ENCODE data around the gene UBR2.
"Not testable (repeated sequence)": the region's sequence is repeated elsewhere in the genome, so short reads cannot be mapped to it uniquely, and the experiment has no call there.

The UBR2 gene

DNA sequence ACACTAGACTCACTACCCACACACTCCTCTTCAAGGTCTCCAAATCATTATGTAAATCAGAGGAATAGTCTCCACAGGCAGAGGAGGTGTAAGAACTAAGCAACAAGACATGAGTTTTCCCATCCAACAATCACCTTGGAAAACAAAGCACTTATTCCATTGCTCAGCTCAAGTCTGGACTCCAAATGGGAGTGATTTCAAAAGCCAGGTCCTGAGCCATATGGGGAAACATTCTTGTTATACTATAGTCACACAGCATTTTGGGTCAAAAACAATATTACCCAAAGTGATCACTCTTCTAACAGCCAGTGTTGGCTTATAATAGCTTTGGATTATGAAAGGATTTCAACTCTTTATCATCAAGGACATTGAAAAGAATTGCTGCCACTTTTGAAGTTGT lies 162.2 kb downstream of the UBR2 start:
- H3K9me3 ChIP-seq (ENCODE audit: control insufficient read depth, low read length), result no peaks in the 10 kb centered on the region
- no peaks in the 10 kb centered on the region for H3K36me3 ChIP-seq (ENCODE audit: control insufficient read depth, insufficient read depth, low read length)
- H3K27me3 ChIP-seq (ENCODE audit: control insufficient read depth, insufficient read depth, low read length), result no peaks in the 10 kb centered on the region
- H3K4me3 ChIP-seq (ENCODE audit: low read length), result no peak overlapping the region
- H3K9ac ChIP-seq (ENCODE audit: low read length), result peak overlapping the region; percentile 75
- peaks cover 9% of the 10 kb centered on the region for H3K4me1 ChIP-seq (ENCODE audit: control insufficient read depth, insufficient read depth, low read length)

DNA sequence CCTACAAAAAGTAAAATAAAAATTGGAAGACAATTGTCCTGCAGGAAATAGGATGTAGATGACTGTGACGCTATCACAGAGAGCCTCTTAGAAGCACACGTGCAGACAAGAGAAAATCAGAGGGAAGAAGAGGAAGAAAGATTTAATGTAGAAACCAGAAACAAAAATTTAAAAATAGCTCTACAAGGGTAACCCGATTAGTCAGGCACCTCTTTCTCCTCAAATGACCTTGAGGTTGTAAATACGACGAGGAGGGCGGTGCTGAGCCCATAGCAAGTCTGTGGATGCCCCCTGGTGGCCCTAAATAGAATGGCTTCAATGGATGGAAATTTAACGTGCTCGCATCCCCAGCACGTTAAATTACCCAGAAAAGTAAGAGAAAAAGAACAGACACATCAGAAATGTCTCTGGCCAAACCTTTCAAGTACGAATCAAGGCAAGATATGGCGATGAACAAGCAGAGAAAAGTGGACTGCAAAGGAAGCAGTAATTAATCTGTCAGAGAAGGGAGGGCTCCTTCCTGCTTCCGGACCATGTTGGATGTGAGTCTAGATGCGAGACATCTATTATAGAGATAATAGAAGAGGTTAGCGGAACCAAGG lies 162.8 kb downstream of the UBR2 start:
- Histone ChIP-seq H3K4me1 (ENCODE audit: control insufficient read depth, insufficient read depth, low read length) (peaks cover 9% of the 10 kb centered on the region), H3K27me3 (ENCODE audit: control insufficient read depth, insufficient read depth, low read length) (no peaks in the 10 kb centered on the region)

DNA sequence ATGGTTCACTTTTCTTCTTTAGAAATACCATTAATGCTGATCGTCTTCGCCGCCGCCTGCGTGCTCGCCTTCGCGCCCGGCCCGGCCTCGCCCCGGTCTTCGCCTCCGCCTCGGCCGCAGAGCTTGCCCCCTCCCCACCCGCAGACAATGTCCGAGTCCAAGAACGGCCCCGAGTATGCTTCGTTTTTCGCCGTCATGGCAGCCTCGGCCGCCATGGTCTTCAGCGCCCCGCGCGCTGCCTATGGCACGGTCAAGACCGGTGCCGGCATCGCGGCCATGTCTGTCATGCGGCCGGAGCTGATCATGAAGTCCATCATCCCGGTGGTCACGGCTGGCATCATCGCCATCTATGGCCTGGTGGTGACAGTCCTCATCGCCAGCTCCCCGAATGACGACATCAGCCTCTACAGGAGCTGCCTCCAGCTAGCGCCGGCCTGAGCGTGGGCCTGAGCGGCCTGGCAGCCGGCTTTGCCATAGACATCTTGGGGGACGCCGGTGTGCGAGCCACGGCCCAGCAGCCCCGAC lies 163.3 kb downstream of the UBR2 start:
- Histone ChIP-seq H3K9me3 (ENCODE audit: control insufficient read depth, low read length) (no peaks in the 10 kb centered on the region), H3K4me3 (ENCODE audit: low read length) (peak overlapping the region; percentile 72), H3K9ac (ENCODE audit: low read length) (peak overlapping the region; percentile 75), H3K36me3 (ENCODE audit: control insufficient read depth, insufficient read depth, low read length) (no peaks in the 10 kb centered on the region), H3K4me1 (ENCODE audit: control insufficient read depth, insufficient read depth, low read length) (peaks cover 9% of the 10 kb centered on the region), H3K27me3 (ENCODE audit: control insufficient read depth, insufficient read depth, low read length) (no peaks in the 10 kb centered on the region)

More for the DNA sequence above, 162.8 kb downstream of the UBR2 start:
- H3K4me3 ChIP-seq (ENCODE audit: low read length), result peak overlapping the region; percentile 72
- H3K9ac ChIP-seq (ENCODE audit: low read length), result peak overlapping the region; percentile 75
- H3K9me3 ChIP-seq (ENCODE audit: control insufficient read depth, low read length), result no peaks in the 10 kb centered on the region
- H3K36me3 ChIP-seq (ENCODE audit: control insufficient read depth, insufficient read depth, low read length), result no peaks in the 10 kb centered on the region

DNA sequence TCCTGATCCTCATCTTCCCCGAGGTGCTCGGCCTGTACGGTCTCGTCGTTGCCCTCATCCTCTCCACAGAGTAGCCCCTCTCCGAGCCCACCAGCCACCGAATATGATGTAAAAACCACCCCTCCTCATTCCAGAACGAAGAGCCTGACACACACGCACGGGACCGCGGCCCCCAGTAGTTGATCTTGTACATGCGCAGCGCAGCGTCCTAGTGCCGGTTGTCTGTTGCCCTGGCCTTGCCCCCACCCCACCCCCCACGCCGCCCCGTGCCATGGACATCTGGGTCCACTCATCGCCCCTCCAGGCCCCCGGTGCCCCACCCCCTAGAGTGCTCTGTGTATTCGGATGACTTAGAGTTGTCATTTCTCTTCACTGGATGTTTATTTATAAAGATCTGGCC lies 163.8 kb downstream of the UBR2 start:
- no peaks in the 10 kb centered on the region for H3K9me3 ChIP-seq (ENCODE audit: control insufficient read depth, low read length)
- no peaks in the 10 kb centered on the region for H3K36me3 ChIP-seq (ENCODE audit: control insufficient read depth, insufficient read depth, low read length)

DNA sequence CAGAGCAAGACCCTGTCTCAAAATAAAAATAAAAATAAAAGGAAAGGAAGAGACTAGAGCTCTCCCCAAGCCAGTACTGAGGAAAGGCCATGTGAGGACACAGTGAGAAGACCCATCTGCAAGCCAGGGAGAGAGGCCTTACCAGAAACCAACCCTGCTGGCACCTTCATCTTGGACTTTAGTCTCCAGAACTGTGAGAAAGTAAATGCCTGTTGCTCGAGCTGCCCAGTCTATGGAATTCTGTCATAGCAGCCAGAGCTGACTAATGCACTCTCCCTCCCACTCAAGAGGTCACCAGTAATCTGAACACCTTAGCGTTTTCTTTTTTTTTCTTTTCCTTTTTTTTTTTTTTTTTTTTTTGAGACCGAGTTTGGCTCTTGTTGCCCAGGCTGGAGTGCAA lies 165.9 kb downstream of the UBR2 start:
- Histone ChIP-seq H3K9ac (ENCODE audit: low read length) (no peak overlapping the region), H3K9me3 (ENCODE audit: control insufficient read depth, low read length) (no peaks in the 10 kb centered on the region), H3K27me3 (ENCODE audit: control insufficient read depth, insufficient read depth, low read length) (no peaks in the 10 kb centered on the region), H3K4me3 (ENCODE audit: low read length) (no peak overlapping the region), H3K36me3 (ENCODE audit: control insufficient read depth, insufficient read depth, low read length) (no peaks in the 10 kb centered on the region), H3K4me1 (ENCODE audit: control insufficient read depth, insufficient read depth, low read length) (peaks cover 9% of the 10 kb centered on the region)

More for the DNA sequence above, 163.8 kb downstream of the UBR2 start:
- H3K4me3 ChIP-seq (ENCODE audit: low read length), result peak overlapping the region; percentile 72
- H3K27me3 ChIP-seq (ENCODE audit: control insufficient read depth, insufficient read depth, low read length), result no peaks in the 10 kb centered on the region
- peaks cover 9% of the 10 kb centered on the region for H3K4me1 ChIP-seq (ENCODE audit: control insufficient read depth, insufficient read depth, low read length)
- peak overlapping the region; percentile 75 for H3K9ac ChIP-seq (ENCODE audit: low read length)

DNA sequence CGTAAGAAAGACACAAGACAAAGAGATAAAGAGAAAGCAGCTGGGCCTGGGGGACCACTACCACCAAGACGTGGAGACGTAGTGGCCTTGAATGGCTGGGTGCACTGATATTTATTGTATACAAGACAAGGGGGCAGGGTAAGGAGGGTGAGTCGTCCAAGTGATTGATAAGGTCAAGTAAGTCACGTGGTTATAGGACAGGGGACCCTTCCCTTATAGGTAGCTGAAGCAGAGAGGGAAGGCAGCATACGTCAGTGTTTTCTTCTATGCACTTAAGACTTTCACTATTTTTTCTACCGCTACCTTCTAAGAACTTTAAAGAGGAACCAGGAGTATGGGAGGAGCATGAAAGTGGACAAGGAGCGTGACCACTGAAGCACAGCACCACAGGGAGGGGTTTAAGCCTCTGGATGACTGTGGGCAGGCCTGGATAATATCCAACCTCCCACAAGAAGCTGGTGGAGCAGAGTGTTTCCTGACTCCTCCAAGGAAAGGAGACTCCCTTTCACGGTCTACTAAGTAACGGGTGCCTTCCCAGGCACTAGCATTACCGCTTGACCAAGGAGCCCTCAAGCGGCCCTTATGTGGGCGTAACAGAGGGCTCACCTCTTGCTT lies 170.1 kb downstream of the UBR2 start:
- H3K27me3 ChIP-seq (ENCODE audit: control insufficient read depth, insufficient read depth, low read length); H3K4me3 ChIP-seq (ENCODE audit: low read length); H3K9me3 ChIP-seq (ENCODE audit: control insufficient read depth, low read length); H3K4me1 ChIP-seq (ENCODE audit: control insufficient read depth, insufficient read depth, low read length); H3K9ac ChIP-seq (ENCODE audit: low read length); H3K36me3 ChIP-seq (ENCODE audit: control insufficient read depth, insufficient read depth, low read length): not testable (repeated sequence)

DNA sequence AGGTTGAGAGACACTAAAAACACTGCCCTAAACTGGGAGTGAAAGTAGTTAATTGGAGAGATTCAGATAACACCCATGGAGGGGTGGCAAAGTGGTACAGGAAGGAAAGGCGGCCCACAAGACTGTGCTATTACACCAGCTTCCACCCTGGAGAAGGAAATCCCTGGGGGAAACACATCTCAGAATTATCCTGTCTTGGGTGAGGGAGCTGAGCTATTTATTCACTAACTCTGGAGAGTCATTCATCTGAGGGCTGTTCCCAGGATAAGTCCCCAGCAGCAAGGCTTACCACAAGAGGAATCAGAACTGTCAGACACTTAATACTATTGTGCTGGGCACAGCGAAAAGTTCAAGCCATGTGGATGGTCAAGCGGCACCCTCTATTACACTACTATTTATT lies 172.1 kb downstream of the UBR2 start:
- H3K4me3 ChIP-seq (ENCODE audit: low read length), result no peak overlapping the region
- H3K36me3 ChIP-seq (ENCODE audit: control insufficient read depth, insufficient read depth, low read length), result no peaks in the 10 kb centered on the region
- no peak overlapping the region for H3K9ac ChIP-seq (ENCODE audit: low read length)
- no peaks in the 10 kb centered on the region for H3K4me1 ChIP-seq (ENCODE audit: control insufficient read depth, insufficient read depth, low read length)
- no peaks in the 10 kb centered on the region for H3K27me3 ChIP-seq (ENCODE audit: control insufficient read depth, insufficient read depth, low read length)
- H3K9me3 ChIP-seq (ENCODE audit: control insufficient read depth, low read length), result no peaks in the 10 kb centered on the region

DNA sequence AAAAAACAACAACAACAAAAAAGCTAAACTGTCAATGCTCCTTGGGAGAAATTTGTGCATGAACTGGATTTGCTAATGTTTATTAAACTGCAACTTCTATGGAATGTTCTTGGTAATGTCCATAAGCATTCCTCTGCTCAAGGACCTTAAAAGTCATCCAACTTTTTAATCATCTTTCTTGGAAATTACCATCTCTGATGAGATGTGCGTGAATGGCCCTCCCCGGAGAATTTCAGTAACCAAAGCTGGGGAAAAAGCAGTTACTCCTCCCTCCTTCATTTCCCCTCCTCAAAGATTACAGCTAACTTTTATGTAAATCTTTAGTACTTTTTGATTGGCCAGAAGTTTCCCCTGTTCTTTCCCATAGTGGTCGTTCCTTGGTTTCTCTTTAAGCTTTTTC lies 176.9 kb downstream of the UBR2 start:
- no peaks in the 10 kb centered on the region for H3K36me3 ChIP-seq (ENCODE audit: control insufficient read depth, insufficient read depth, low read length)
- H3K9ac ChIP-seq (ENCODE audit: low read length), result no peak overlapping the region
- peaks cover 7% of the 10 kb centered on the region for H3K4me1 ChIP-seq (ENCODE audit: control insufficient read depth, insufficient read depth, low read length)
- no peaks in the 10 kb centered on the region for H3K27me3 ChIP-seq (ENCODE audit: control insufficient read depth, insufficient read depth, low read length)
- no peaks in the 10 kb centered on the region for H3K9me3 ChIP-seq (ENCODE audit: control insufficient read depth, low read length)
- H3K4me3 ChIP-seq (ENCODE audit: low read length), result no peak overlapping the region

DNA sequence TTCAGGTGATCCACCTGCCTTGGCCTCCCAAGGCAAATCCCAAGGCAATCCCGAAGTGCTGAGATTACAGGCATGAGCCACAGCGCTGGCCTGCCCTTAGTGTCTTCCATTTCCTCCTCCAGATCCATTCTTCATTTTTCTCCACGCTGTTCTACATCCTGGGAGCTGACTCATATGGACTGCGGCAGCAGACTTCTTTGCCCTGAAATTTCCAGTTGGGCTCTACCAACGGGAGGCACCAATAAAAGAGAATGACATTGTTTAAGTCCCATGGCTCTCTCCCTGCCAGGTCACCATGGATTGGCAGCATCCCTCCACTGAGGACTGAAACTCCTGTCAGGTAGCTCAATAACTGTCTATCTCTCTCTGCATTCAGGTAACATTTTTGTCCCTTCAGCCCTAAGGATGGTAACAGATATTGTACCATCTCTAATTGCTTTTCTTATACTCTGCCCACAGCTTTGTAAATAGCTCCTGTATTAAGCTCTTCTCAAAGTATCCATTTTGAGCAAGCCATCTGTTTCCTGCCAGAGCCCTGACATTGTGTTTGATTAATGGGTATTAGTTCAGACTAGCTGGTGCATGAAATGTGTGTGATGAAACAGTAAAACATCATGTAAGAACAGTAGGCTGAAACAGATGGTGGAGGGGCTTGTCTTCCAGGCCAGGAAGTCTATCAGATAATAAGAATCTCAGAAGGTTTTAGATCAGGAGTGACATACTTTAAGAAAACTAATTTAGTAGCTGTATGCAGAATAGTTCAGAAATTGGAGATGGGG lies 178.5 kb downstream of the UBR2 start:
- Histone ChIP-seq H3K27me3 (ENCODE audit: control insufficient read depth, insufficient read depth, low read length) (no peaks in the 10 kb centered on the region), H3K4me1 (ENCODE audit: control insufficient read depth, insufficient read depth, low read length) (peaks cover 7% of the 10 kb centered on the region), H3K4me3 (ENCODE audit: low read length) (no peak overlapping the region), H3K9me3 (ENCODE audit: control insufficient read depth, low read length) (no peaks in the 10 kb centered on the region), H3K9ac (ENCODE audit: low read length) (no peak overlapping the region), H3K36me3 (ENCODE audit: control insufficient read depth, insufficient read depth, low read length) (no peaks in the 10 kb centered on the region)
